SH-SY5Y (cell line): ENCODE data around the gene IMMP2L.

Experiments
- GATA2 ChIP-seq: IDR thresholded peaks from 2 replicates; pipeline ENCODE4 v1.6.1; 2011; ENCODE audit warnings: mild to moderate bottlenecking, low read depth, low read length
- GATA3 ChIP-seq: IDR thresholded peaks from 2 replicates; pipeline ENCODE4 v1.6.1; 2011; ENCODE audit warnings: low read depth, mild to moderate bottlenecking, low read length, moderate library complexity

GRCh38 chr7:110809832-110810231 lies 752.5 kb downstream of the IMMP2L start:
- TF ChIP-seq GATA2 (no peak), GATA3 (no peak)
